Fibroblast of the aortic adventitia (primary cell): ENCODE measurements around the gene SENP2. TPM values are rescaled to one million over a fixed set of nuclear protein-coding genes. Genes with fewer than 3 reads are reported as not detected.

Source experiments
- DNase-seq: peaks from one replicate; pipeline ENCODE4 v3.0.0-alpha.2; 2010; ENCODE audit warnings: low read depth
- H3K4me3 ChIP-seq: 2 replicates; pipeline ENCODE4 v1.5.1; 2011; ENCODE audit warnings: low read depth, mild to moderate bottlenecking, control low read depth, low read length, moderate library complexity
- CTCF ChIP-seq: IDR thresholded peaks from 2 replicates; pipeline ENCODE4 v1.5.1; 2011; ENCODE audit warnings: mild to moderate bottlenecking, low read length, control low read depth, inconsistent platforms; ENCODE audit not compliant: insufficient read depth
- total RNA-seq: library from RNA; depleted of rRNA; stranded (reverse); fragments of >200 nt; gene quantifications from 2 replicates; pipeline ENCODE4 v1.2.3, GENCODE V29; 2012; ENCODE audit warnings: low replicate concordance

The SENP2 gene
- total RNA-seq, 1 donor: 34.8 TPM

- no peak for DNase-seq
- TF ChIP-seq CTCF: no peak
- no peak overlapping the region for H3K4me3 ChIP-seq
Measured at GRCh38 chr3:185651971-185652370, 65.9 kb downstream of the SENP2 start.

- TF ChIP-seq CTCF: no peak
- peak; percentile 7 for DNase-seq
Measured at GRCh38 chr3:185653949-185654757, 68.1 kb downstream of the SENP2 start.

GRCh38 chr3:185654758-185655145 is 68.7 kb downstream of the SENP2 start:
- no peak for DNase-seq
- no peak for TF ChIP-seq CTCF
- no peak overlapping the region for H3K4me3 ChIP-seq

More at GRCh38 chr3:185653949-185654757, 68.1 kb downstream of the SENP2 start:
- no peak overlapping the region for H3K4me3 ChIP-seq

GRCh38 chr3:185655426-185656320 is 69.6 kb downstream of the SENP2 start:
- no peak overlapping the region for H3K4me3 ChIP-seq
- TF ChIP-seq CTCF: no peak
- DNase-seq: no peak

GRCh38 chr3:185656321-185656840 is 70.3 kb downstream of the SENP2 start:
- H3K4me3 ChIP-seq: no peak overlapping the region
- TF ChIP-seq CTCF: no peak
- peak; percentile 99 for DNase-seq

GRCh38 chr3:185657211-185657610 is 71.1 kb downstream of the SENP2 start:
- no peak for TF ChIP-seq CTCF

More at GRCh38 chr3:185657211-185657610, 71.1 kb downstream of the SENP2 start:
- no peak for DNase-seq
- no peak overlapping the region for H3K4me3 ChIP-seq
